HL-60 (cell line): ENCODE data around the gene GMDS.

Source experiments
- GABPA ChIP-seq: IDR thresholded peaks from 2 replicates; pipeline ENCODE4 v1.6.1; 2012; ENCODE audit warnings: low read depth
- POLR2AphosphoS5 ChIP-seq: IDR thresholded peaks from 2 replicates; pipeline ENCODE4 v1.6.1; 2012; ENCODE audit warnings: low read depth
- SPI1 ChIP-seq: IDR thresholded peaks from 2 replicates; pipeline ENCODE4 v1.6.1; 2012; ENCODE audit warnings: low read depth, mild to moderate bottlenecking, borderline replicate concordance
- TF ChIP-seq, protein P1 (sequence below): IDR thresholded peaks from one replicate; pipeline ENCODE4 v1.5.1; 2011; ENCODE audit warnings: low read length, control low read depth, inconsistent platforms; ENCODE audit not compliant: insufficient read depth
- TF ChIP-seq, protein P2 (sequence below): IDR thresholded peaks from 2 replicates; pipeline ENCODE4 v1.6.1; 2012; ENCODE audit warnings: low read depth; ENCODE audit not compliant: insufficient replicate concordance

DNA sequence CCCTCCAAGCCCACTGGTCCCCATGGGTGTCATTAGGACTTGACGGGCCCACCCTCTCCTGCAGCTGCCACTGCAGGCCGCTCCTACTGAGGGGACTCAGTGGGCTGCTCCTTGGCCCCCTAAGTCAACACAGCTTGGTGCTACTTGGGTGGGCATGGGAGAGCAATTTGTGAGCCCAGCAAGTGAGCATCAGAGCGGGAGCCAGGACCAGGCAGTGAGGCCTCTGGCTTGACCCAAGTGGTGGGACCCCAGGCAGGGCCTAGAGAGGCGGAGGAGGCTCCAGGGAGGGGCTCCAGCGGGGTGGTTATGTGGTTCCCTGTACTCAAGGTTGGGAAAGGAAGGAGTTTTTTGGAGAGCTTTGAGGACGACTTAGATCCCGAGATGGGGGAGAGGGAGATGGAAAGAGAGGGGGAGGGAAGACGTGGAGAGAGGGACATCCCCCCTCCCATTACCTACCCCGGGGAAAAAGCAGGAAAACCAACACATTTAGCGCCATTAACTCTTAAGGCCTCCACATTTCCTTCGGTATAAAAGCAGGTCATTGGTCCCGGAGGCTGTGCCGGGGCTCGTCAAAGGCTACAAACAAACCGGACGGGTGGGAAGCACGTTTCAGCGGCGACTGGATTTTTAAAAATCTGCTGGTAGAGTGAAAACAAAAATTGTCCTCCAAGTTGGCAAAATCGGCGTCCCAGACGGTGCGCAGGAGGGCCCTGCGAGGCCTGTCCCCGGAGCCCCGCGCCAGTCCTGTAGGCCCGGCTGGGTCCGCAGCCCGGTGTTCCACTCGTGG, 626.9 kb downstream of the GMDS start:
- TF ChIP-seq, protein P1, sequence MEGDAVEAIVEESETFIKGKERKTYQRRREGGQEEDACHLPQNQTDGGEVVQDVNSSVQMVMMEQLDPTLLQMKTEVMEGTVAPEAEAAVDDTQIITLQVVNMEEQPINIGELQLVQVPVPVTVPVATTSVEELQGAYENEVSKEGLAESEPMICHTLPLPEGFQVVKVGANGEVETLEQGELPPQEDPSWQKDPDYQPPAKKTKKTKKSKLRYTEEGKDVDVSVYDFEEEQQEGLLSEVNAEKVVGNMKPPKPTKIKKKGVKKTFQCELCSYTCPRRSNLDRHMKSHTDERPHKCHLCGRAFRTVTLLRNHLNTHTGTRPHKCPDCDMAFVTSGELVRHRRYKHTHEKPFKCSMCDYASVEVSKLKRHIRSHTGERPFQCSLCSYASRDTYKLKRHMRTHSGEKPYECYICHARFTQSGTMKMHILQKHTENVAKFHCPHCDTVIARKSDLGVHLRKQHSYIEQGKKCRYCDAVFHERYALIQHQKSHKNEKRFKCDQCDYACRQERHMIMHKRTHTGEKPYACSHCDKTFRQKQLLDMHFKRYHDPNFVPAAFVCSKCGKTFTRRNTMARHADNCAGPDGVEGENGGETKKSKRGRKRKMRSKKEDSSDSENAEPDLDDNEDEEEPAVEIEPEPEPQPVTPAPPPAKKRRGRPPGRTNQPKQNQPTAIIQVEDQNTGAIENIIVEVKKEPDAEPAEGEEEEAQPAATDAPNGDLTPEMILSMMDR = no peak
- TF ChIP-seq POLR2AphosphoS5 = no peak
- TF ChIP-seq, protein P2, sequence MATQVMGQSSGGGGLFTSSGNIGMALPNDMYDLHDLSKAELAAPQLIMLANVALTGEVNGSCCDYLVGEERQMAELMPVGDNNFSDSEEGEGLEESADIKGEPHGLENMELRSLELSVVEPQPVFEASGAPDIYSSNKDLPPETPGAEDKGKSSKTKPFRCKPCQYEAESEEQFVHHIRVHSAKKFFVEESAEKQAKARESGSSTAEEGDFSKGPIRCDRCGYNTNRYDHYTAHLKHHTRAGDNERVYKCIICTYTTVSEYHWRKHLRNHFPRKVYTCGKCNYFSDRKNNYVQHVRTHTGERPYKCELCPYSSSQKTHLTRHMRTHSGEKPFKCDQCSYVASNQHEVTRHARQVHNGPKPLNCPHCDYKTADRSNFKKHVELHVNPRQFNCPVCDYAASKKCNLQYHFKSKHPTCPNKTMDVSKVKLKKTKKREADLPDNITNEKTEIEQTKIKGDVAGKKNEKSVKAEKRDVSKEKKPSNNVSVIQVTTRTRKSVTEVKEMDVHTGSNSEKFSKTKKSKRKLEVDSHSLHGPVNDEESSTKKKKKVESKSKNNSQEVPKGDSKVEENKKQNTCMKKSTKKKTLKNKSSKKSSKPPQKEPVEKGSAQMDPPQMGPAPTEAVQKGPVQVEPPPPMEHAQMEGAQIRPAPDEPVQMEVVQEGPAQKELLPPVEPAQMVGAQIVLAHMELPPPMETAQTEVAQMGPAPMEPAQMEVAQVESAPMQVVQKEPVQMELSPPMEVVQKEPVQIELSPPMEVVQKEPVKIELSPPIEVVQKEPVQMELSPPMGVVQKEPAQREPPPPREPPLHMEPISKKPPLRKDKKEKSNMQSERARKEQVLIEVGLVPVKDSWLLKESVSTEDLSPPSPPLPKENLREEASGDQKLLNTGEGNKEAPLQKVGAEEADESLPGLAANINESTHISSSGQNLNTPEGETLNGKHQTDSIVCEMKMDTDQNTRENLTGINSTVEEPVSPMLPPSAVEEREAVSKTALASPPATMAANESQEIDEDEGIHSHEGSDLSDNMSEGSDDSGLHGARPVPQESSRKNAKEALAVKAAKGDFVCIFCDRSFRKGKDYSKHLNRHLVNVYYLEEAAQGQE = no peak
- no peak for TF ChIP-seq GABPA
- TF ChIP-seq SPI1 = no peak
